Measurements from ENCODE around the gene PFDN1. TPM values are rescaled to one million over a fixed set of nuclear protein-coding genes. Genes with fewer than 3 reads are reported as not detected.

Gene PFDN1, protein sequence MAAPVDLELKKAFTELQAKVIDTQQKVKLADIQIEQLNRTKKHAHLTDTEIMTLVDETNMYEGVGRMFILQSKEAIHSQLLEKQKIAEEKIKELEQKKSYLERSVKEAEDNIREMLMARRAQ
- 100 to 1,000 TPM in 2 of 4 donors, 10 to 100 TPM in 2; 90.6 to 142 (median 109) TPM for total RNA-seq

DNA sequence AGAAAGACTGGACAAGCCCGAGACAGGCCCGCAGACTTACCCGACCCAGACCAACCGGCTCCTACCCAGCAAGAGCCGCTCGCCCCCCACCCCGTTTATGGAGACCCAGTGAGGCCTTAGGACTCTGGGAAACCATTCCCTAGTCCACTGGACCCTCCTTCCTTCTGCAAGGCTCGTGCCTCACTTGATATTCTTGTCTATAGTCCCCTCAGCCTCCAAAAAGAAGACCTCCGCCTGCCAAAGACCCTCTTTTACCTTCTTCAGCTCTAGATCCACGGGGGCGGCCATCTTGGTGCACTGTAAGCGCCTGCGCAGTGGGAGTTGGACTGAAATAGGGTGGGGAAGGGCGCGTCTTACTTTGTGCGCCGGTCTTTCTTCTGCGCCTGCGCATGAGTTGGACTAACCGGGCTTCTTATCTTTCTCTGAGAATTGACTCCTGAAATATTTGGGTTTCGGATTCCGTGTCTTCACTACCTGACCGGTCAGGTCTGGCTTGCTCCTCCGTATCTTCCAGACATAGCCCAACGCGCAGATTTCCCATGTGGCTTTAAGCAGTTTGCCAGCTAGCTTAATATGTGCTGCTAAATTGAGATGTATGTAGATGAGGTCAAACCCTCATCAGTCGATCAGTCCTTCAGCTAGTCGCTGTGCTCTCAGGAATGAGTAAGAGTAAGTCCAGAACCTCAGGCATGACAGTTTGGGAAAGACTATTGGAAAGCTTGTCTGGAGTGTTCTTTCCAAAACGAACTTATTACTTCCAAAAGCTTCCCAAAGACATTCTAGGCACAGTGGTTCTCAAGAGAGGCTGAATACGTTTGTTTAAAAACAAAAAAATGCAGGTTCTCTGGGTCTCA, at the start of gene PFDN1:
PFDN1 (minus strand) TSS at position 316 of the 854 bp plus-strand sequence; CDS start at position 288, 28 bp downstream.
- Histone ChIP-seq H3K36me3 (peaks cover 0 to 22% (median 0%) of the 10 kb centered on the region in 3 donors), H3K4me3 (peak within 1 kb of the TSS; percentile 68 to 80 (median 70)), H3K27me3 (no peaks in the 10 kb centered on the region), H3K27ac (peak within 1 kb of the TSS; percentile 76 to 80 (median 76)), H3K4me1 (peaks cover 0 to 25% (median 0%) of the 10 kb centered on the region in 4 donors), H3K9me3 (no peaks in the 10 kb centered on the region)
- DNase-seq = peak; percentile 88 to 97 (median 92)
- peak; percentile 22 to 63 for TF ChIP-seq POLR2A (IDR thresholded peaks at IDR 0.05)
- TF ChIP-seq, protein P1, sequence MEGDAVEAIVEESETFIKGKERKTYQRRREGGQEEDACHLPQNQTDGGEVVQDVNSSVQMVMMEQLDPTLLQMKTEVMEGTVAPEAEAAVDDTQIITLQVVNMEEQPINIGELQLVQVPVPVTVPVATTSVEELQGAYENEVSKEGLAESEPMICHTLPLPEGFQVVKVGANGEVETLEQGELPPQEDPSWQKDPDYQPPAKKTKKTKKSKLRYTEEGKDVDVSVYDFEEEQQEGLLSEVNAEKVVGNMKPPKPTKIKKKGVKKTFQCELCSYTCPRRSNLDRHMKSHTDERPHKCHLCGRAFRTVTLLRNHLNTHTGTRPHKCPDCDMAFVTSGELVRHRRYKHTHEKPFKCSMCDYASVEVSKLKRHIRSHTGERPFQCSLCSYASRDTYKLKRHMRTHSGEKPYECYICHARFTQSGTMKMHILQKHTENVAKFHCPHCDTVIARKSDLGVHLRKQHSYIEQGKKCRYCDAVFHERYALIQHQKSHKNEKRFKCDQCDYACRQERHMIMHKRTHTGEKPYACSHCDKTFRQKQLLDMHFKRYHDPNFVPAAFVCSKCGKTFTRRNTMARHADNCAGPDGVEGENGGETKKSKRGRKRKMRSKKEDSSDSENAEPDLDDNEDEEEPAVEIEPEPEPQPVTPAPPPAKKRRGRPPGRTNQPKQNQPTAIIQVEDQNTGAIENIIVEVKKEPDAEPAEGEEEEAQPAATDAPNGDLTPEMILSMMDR (IDR thresholded peaks at IDR 0.05) = no peak

DNA sequence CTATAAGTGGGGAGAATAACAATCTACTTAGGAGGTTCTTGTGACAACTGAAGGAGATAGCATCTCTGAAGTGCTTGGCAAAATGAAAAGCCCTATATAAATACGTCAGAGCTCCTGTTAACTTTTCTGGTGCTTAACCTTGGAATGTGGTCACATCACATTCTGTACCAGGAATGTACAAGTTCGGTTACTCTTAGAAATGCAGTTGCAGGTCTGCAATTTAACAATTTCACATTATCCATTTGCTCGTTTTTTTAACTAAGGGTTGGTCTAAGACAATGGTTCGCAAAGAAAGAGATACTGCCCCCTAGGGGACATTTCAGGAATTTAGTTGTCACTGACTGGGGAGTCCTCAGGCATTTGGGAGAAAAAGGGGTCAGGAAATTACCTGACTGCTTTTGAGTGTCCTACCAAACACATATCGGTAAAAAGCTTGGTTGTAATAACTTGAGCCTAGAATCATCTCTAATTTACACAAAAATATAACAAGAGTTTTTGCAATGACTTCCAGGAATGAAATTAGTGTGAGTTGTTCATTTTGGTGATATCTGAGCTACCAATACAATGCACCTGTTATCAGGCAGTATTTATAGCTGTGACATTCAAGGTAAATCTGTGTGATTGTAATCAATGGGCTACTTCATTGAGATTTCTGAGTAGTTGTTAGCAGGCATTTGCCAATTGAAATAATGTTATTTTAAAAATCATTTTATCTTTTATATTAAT, 48.9 kb upstream of the PFDN1 start:
- H3K27ac ChIP-seq = no peak overlapping the region
- H3K4me3 ChIP-seq = no peak overlapping the region
- no peaks in the 10 kb centered on the region for H3K9me3 ChIP-seq
- peaks cover 0 to 25% (median 9%) of the 10 kb centered on the region in 4 donors for H3K4me1 ChIP-seq
- H3K36me3 ChIP-seq = no peaks in the 10 kb centered on the region
- no peaks in the 10 kb centered on the region for H3K27me3 ChIP-seq
- no peak for TF ChIP-seq POLR2A (IDR thresholded peaks at IDR 0.05)
- TF ChIP-seq, protein P1 (IDR thresholded peaks at IDR 0.05) = peak; percentile 87 to 96 (median 90)
- peak in 2 of 3 donors; percentile 40 to 73 for DNase-seq

DNA sequence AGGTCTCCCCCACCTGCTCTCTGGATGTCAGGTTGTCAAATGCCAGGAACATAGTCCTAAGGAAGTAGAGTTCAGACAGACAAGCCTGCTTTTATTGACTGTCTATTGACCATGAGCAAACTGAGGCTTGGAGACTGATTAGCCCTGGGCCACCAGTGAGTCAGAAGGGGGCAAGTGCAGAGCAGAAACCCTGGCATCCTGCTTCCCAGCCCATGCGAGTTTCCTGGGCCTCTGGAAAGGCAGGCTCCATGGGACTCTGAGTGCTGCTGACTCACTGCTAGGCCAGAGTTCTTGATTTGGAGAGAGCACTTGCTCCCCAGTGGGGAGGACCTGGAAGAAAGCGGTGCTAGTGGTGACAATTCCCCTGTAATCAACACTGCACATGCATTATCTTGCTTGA, 46.3 kb upstream of the PFDN1 start:
- Histone ChIP-seq H3K36me3 (no peaks in the 10 kb centered on the region), H3K9me3 (no peaks in the 10 kb centered on the region), H3K27me3 (no peaks in the 10 kb centered on the region), H3K4me3 (no peak overlapping the region), H3K4me1 (peaks cover 4 to 39% (median 9%) of the 10 kb centered on the region in 4 donors), H3K27ac (peak overlapping the region in 1 of 4 donors; percentile 95)
- peak in 1 of 2 donors; percentile 29 for TF ChIP-seq POLR2A (IDR thresholded peaks at IDR 0.05)
- TF ChIP-seq, protein P1 (IDR thresholded peaks at IDR 0.05) = no peak
- peak in 2 of 3 donors; percentile 61 to 85 for DNase-seq

DNA sequence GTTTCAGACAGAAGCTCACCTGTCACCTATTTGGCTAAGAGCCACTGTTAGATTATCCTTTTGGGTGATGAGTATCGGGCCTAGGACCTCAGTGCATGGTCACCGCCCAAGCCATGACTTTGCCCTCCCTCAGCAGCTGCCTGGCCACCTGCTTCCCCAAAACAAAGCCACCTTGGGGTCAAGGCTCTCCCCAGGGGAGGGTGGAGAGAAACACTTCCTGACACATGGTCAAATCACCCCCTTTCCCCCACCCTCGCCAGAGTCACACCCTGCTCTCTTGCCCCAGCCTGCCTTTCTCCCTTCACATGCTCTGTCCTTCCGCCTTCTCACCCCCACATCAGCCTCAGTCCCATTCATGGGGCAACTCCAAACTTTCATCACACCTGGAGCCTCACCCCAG, 45.2 kb upstream of the PFDN1 start:
- TF ChIP-seq, protein P1 (IDR thresholded peaks at IDR 0.05) = no peak
- no peak for TF ChIP-seq POLR2A (IDR thresholded peaks at IDR 0.05)
- H3K36me3 ChIP-seq = no peaks in the 10 kb centered on the region
- peaks cover 4 to 42% (median 9%) of the 10 kb centered on the region in 4 donors for H3K4me1 ChIP-seq
- peak; percentile 22 to 83 (median 69) for DNase-seq
- H3K27me3 ChIP-seq = no peaks in the 10 kb centered on the region
- H3K9me3 ChIP-seq = no peaks in the 10 kb centered on the region
- H3K27ac ChIP-seq = peak overlapping the region in 3 of 4 donors; percentile 19 to 95 (median 86)
- no peak overlapping the region for H3K4me3 ChIP-seq

DNA sequence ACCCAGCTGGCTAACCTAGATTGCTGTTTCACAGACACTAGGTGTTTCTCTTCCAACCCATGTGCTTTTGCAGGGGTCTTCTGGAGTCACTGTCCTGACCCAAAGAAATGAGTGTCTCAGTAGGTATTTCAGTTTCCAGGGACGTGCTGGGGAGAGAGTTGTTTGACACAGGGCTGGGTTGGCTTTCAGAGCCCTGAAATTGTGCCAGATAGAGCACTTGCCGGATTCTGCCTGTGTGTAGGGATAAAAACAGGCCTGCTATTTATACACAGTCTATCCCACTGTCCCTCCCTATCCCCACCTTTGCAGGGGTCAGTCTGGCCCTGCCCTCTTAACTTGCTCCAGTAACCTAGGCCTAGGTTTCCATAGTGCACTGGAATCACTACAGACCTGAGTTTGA, 44.5 kb upstream of the PFDN1 start:
- H3K4me1 ChIP-seq = peaks cover 4 to 46% (median 9%) of the 10 kb centered on the region in 4 donors
- no peak for TF ChIP-seq POLR2A (IDR thresholded peaks at IDR 0.05)
- TF ChIP-seq, protein P1 (IDR thresholded peaks at IDR 0.05) = no peak
- H3K4me3 ChIP-seq = peak overlapping the region in 1 of 4 donors; percentile 90
- H3K36me3 ChIP-seq = peaks cover 0 to 4% (median 0%) of the 10 kb centered on the region in 3 donors
- H3K9me3 ChIP-seq = no peaks in the 10 kb centered on the region
- H3K27ac ChIP-seq = peak overlapping the region in 3 of 4 donors; percentile 71 to 95 (median 86)
- H3K27me3 ChIP-seq = no peaks in the 10 kb centered on the region
- DNase-seq = no peak
